ENCODE data around the gene PTPRN. TPM values are rescaled to one million over a fixed set of nuclear protein-coding genes. Genes with fewer than 3 reads are reported as not detected.

PTPRN gene
- total RNA-seq, 2 donors from 2014 or later = 2.6 TPM; not detected in 1

GRCh38 chr2:219279916-219280516 is 29.2 kb downstream of the PTPRN start:
- no peak for ATAC-seq
- H3K9me3 ChIP-seq (ENCODE audit: control insufficient read depth, low read length, poor library complexity, severe bottlenecking) = no peaks in the 10 kb centered on the region
- Mint-ChIP-seq H3K4me3 (peak overlapping the region; percentile 97), H3K27ac (peak overlapping the region; percentile 96), H3K4me1 (peaks cover 28% of the 10 kb centered on the region), H3K36me3 (ENCODE audit: low read depth) (peaks cover 6% of the 10 kb centered on the region), H3K27me3 (no peaks in the 10 kb centered on the region)
- no peak for DNase-seq

GRCh38 chr2:219279151-219279915 is 29.9 kb downstream of the PTPRN start, which contains the start of gene DNAJB2:
TSS of gene DNAJB2 (plus strand) at chr2:219279366. CDS start at chr2:219279834, 468 bp downstream.
- H3K9me3 ChIP-seq (ENCODE audit: control insufficient read depth, low read length, poor library complexity, severe bottlenecking) = no peaks in the 10 kb centered on the region
- H3K27me3 Mint-ChIP-seq = no peaks in the 10 kb centered on the region
- H3K4me1 Mint-ChIP-seq = peaks cover 28% of the 10 kb centered on the region
- peak within 1 kb of the TSS; percentile 96 for H3K27ac Mint-ChIP-seq
- ATAC-seq (peak; percentile 87), DNase-seq (peak; percentile 97 to 98 (median 98))
- peak within 1 kb of the TSS; percentile 97 for H3K4me3 Mint-ChIP-seq
- H3K36me3 Mint-ChIP-seq (ENCODE audit: low read depth) = peaks cover 8% of the 10 kb centered on the region

- no peak for DNase-seq
- no peaks in the 10 kb centered on the region for H3K9me3 ChIP-seq (ENCODE audit: control insufficient read depth, low read length, poor library complexity, severe bottlenecking)
- peak overlapping the region; percentile 96 for H3K27ac Mint-ChIP-seq
- H3K36me3 Mint-ChIP-seq (ENCODE audit: low read depth) = peaks cover 8% of the 10 kb centered on the region
- peaks cover 28% of the 10 kb centered on the region for H3K4me1 Mint-ChIP-seq
- no peaks in the 10 kb centered on the region for H3K27me3 Mint-ChIP-seq
- peak overlapping the region; percentile 97 for H3K4me3 Mint-ChIP-seq
- no peak for ATAC-seq
Measured at GRCh38 chr2:219278655-219279150, 30.5 kb downstream of the PTPRN start.

GRCh38 chr2:219277703-219278654 is 31.2 kb downstream of the PTPRN start:
- H3K27ac Mint-ChIP-seq = peak overlapping the region; percentile 96
- peak overlapping the region; percentile 97 for H3K4me3 Mint-ChIP-seq
- peaks cover 26% of the 10 kb centered on the region for H3K4me1 Mint-ChIP-seq
- H3K27me3 Mint-ChIP-seq = no peaks in the 10 kb centered on the region
- H3K36me3 Mint-ChIP-seq (ENCODE audit: low read depth) = peaks cover 6% of the 10 kb centered on the region
- ATAC-seq (no peak), DNase-seq (peak; percentile 53 to 65 (median 65))
- no peaks in the 10 kb centered on the region for H3K9me3 ChIP-seq (ENCODE audit: control insufficient read depth, low read length, poor library complexity, severe bottlenecking)

- H3K27ac Mint-ChIP-seq = no peak overlapping the region
- H3K36me3 Mint-ChIP-seq (ENCODE audit: low read depth) = peaks cover 2% of the 10 kb centered on the region
- H3K4me3 Mint-ChIP-seq = no peak overlapping the region
- peaks cover 18% of the 10 kb centered on the region for H3K4me1 Mint-ChIP-seq
- ATAC-seq = no peak
- H3K27me3 Mint-ChIP-seq = peaks cover 9% of the 10 kb centered on the region
- no peaks in the 10 kb centered on the region for H3K9me3 ChIP-seq (ENCODE audit: control insufficient read depth, low read length, poor library complexity, severe bottlenecking)
- DNase-seq = no peak
Measured at GRCh38 chr2:219274361-219274921, 34.8 kb downstream of the PTPRN start.

- ATAC-seq (no peak), DNase-seq (no peak)
- H3K27ac Mint-ChIP-seq = no peak overlapping the region
- H3K27me3 Mint-ChIP-seq = peaks cover 9% of the 10 kb centered on the region
- H3K4me1 Mint-ChIP-seq = peaks cover 17% of the 10 kb centered on the region
- no peak overlapping the region for H3K4me3 Mint-ChIP-seq
- no peaks in the 10 kb centered on the region for H3K9me3 ChIP-seq (ENCODE audit: control insufficient read depth, low read length, poor library complexity, severe bottlenecking)
- peaks cover 2% of the 10 kb centered on the region for H3K36me3 Mint-ChIP-seq (ENCODE audit: low read depth)
Measured at GRCh38 chr2:219273937-219274336, 35.3 kb downstream of the PTPRN start.

- H3K4me3 Mint-ChIP-seq = no peak overlapping the region
- H3K4me1 Mint-ChIP-seq = peaks cover 10% of the 10 kb centered on the region
- peaks cover 2% of the 10 kb centered on the region for H3K36me3 Mint-ChIP-seq (ENCODE audit: low read depth)
- ATAC-seq = no peak
- no peak for DNase-seq
- H3K27ac Mint-ChIP-seq = no peak overlapping the region
- H3K27me3 Mint-ChIP-seq = peaks cover 9% of the 10 kb centered on the region
- no peaks in the 10 kb centered on the region for H3K9me3 ChIP-seq (ENCODE audit: control insufficient read depth, low read length, poor library complexity, severe bottlenecking)
Measured at GRCh38 chr2:219272995-219273394, 36.2 kb downstream of the PTPRN start.

- no peak for ATAC-seq
- H3K36me3 Mint-ChIP-seq (ENCODE audit: low read depth) = peaks cover 2% of the 10 kb centered on the region
- H3K9me3 ChIP-seq (ENCODE audit: control insufficient read depth, low read length, poor library complexity, severe bottlenecking) = no peaks in the 10 kb centered on the region
- peaks cover 3% of the 10 kb centered on the region for H3K4me1 Mint-ChIP-seq
- H3K4me3 Mint-ChIP-seq = no peak overlapping the region
- peak overlapping the region; percentile 6 for H3K27ac Mint-ChIP-seq
- DNase-seq = no peak
- H3K27me3 Mint-ChIP-seq = peaks cover 9% of the 10 kb centered on the region
Measured at GRCh38 chr2:219272356-219272755, 36.8 kb downstream of the PTPRN start.

- ATAC-seq (no peak), DNase-seq (no peak)
- peaks cover 9% of the 10 kb centered on the region for H3K27me3 Mint-ChIP-seq
- H3K4me3 Mint-ChIP-seq = no peak overlapping the region
- no peaks in the 10 kb centered on the region for H3K9me3 ChIP-seq (ENCODE audit: control insufficient read depth, low read length, poor library complexity, severe bottlenecking)
- H3K27ac Mint-ChIP-seq = no peak overlapping the region
- no peaks in the 10 kb centered on the region for H3K4me1 Mint-ChIP-seq
- H3K36me3 Mint-ChIP-seq (ENCODE audit: low read depth) = peaks cover 2% of the 10 kb centered on the region
Measured at GRCh38 chr2:219271021-219271420, 38.2 kb downstream of the PTPRN start.

GRCh38 chr2:219270055-219270372 is 39.2 kb downstream of the PTPRN start:
- Mint-ChIP-seq H3K4me1 (no peaks in the 10 kb centered on the region), H3K27ac (peak overlapping the region; percentile 32), H3K4me3 (no peak overlapping the region), H3K36me3 (ENCODE audit: low read depth) (peaks cover 2% of the 10 kb centered on the region), H3K27me3 (peaks cover 9% of the 10 kb centered on the region)
- DNase-seq (no peak), ATAC-seq (no peak)
- no peaks in the 10 kb centered on the region for H3K9me3 ChIP-seq (ENCODE audit: control insufficient read depth, low read length, poor library complexity, severe bottlenecking)

GRCh38 chr2:219269362-219270054 is 39.7 kb downstream of the PTPRN start:
- Mint-ChIP-seq H3K27me3 (peaks cover 9% of the 10 kb centered on the region), H3K4me1 (no peaks in the 10 kb centered on the region), H3K4me3 (no peak overlapping the region), H3K36me3 (ENCODE audit: low read depth) (no peaks in the 10 kb centered on the region), H3K27ac (peak overlapping the region; percentile 32)
- DNase-seq = no peak
- H3K9me3 ChIP-seq (ENCODE audit: control insufficient read depth, low read length, poor library complexity, severe bottlenecking) = no peaks in the 10 kb centered on the region
- ATAC-seq = no peak

GRCh38 chr2:219268294-219268693 is 40.9 kb downstream of the PTPRN start:
- ATAC-seq = no peak
- H3K27ac Mint-ChIP-seq = no peak overlapping the region
- H3K27me3 Mint-ChIP-seq = peaks cover 9% of the 10 kb centered on the region
- no peak overlapping the region for H3K4me3 Mint-ChIP-seq
- no peaks in the 10 kb centered on the region for H3K4me1 Mint-ChIP-seq
- DNase-seq = no peak
- H3K9me3 ChIP-seq (ENCODE audit: control insufficient read depth, low read length, poor library complexity, severe bottlenecking) = no peaks in the 10 kb centered on the region
- no peaks in the 10 kb centered on the region for H3K36me3 Mint-ChIP-seq (ENCODE audit: low read depth)

Data from T-helper 17 cell (primary cell).